Central memory CD8-positive, alpha-beta T cell (primary cell): ENCODE data around the gene NRXN3.

Experiments used
- ATAC-seq: fragments of 150-1000 bp; cut with Tn5 transposase; replicated peaks from 2 replicates; pipeline ENCODE4 v1.10.0; 2022; ENCODE audit warnings: mild to moderate bottlenecking, moderate FRiP score, moderate number of reproducible peaks; ENCODE audit not compliant: poor library complexity, severe bottlenecking; ENCODE audit errors: extremely low read depth
- DNase-seq, 2 donors: peaks; one replicate each; pipeline ENCODE4 v3.0.0; 2021; ENCODE audit warnings: low spot score in 2 of 2
- H3K27ac Mint-ChIP-seq: one replicate; pipeline ENCODE4 v1.8.0; 2022; ENCODE audit warnings: low read depth, mild to moderate bottlenecking, moderate library complexity, mixed read lengths
- H3K27me3 Mint-ChIP-seq: one replicate; pipeline ENCODE4 v1.8.0; 2022; ENCODE audit warnings: mixed read lengths
- H3K36me3 Mint-ChIP-seq: one replicate; pipeline ENCODE4 v1.8.0; 2022; ENCODE audit warnings: mild to moderate bottlenecking, moderate library complexity, mixed read lengths; ENCODE audit not compliant: insufficient read depth
- H3K4me1 Mint-ChIP-seq: one replicate; pipeline ENCODE4 v1.8.0; 2022; ENCODE audit warnings: mixed read lengths
- H3K4me3 Mint-ChIP-seq: one replicate; pipeline ENCODE4 v1.8.0; 2022; ENCODE audit warnings: mild to moderate bottlenecking, moderate library complexity, mixed read lengths
- H3K9me3 Mint-ChIP-seq: one replicate; pipeline ENCODE4 v1.8.0; 2022; ENCODE audit warnings: mixed read lengths

NRXN3 gene

GRCh38 chr14:79567306-79567705 lies 1397.1 kb downstream of the NRXN3 start:
- DNase-seq (no peak), ATAC-seq (no peak)
- Mint-ChIP-seq H3K27ac (no peak overlapping the region), H3K27me3 (no peaks in the 10 kb centered on the region), H3K9me3 (peaks cover 10% of the 10 kb centered on the region), H3K4me3 (no peak overlapping the region), H3K4me1 (no peaks in the 10 kb centered on the region), H3K36me3 (no peaks in the 10 kb centered on the region)

- Mint-ChIP-seq H3K27ac (no peak overlapping the region), H3K36me3 (no peaks in the 10 kb centered on the region), H3K4me3 (no peak overlapping the region), H3K4me1 (no peaks in the 10 kb centered on the region), H3K9me3 (peaks cover 16% of the 10 kb centered on the region), H3K27me3 (no peaks in the 10 kb centered on the region)
- DNase-seq (no peak), ATAC-seq (no peak)
Observed at GRCh38 chr14:79568594-79568993, 1398.4 kb downstream of the NRXN3 start.

- peaks cover 16% of the 10 kb centered on the region for H3K9me3 Mint-ChIP-seq
Observed at GRCh38 chr14:79569072-79569471, 1398.9 kb downstream of the NRXN3 start.

GRCh38 chr14:79570648-79571047 lies 1400.5 kb downstream of the NRXN3 start:
- no peak overlapping the region for H3K4me3 Mint-ChIP-seq
- H3K36me3 Mint-ChIP-seq, result no peaks in the 10 kb centered on the region
- H3K9me3 Mint-ChIP-seq, result peaks cover 16% of the 10 kb centered on the region
- DNase-seq (no peak), ATAC-seq (no peak)
- no peaks in the 10 kb centered on the region for H3K4me1 Mint-ChIP-seq
- H3K27me3 Mint-ChIP-seq, result no peaks in the 10 kb centered on the region
- H3K27ac Mint-ChIP-seq, result no peak overlapping the region

More at GRCh38 chr14:79569072-79569471, 1398.9 kb downstream of the NRXN3 start:
- Mint-ChIP-seq H3K4me1 (no peaks in the 10 kb centered on the region), H3K27me3 (no peaks in the 10 kb centered on the region), H3K27ac (no peak overlapping the region), H3K4me3 (no peak overlapping the region), H3K36me3 (no peaks in the 10 kb centered on the region)
- ATAC-seq (no peak), DNase-seq (no peak)

- H3K36me3 Mint-ChIP-seq, result no peaks in the 10 kb centered on the region
- no peak overlapping the region for H3K4me3 Mint-ChIP-seq
- ATAC-seq (no peak), DNase-seq (no peak)
- H3K27me3 Mint-ChIP-seq, result no peaks in the 10 kb centered on the region
- H3K27ac Mint-ChIP-seq, result no peak overlapping the region
- no peaks in the 10 kb centered on the region for H3K4me1 Mint-ChIP-seq
- peaks cover 16% of the 10 kb centered on the region for H3K9me3 Mint-ChIP-seq
Observed at GRCh38 chr14:79571366-79571765, 1401.2 kb downstream of the NRXN3 start.

GRCh38 chr14:79573486-79573885 lies 1403.3 kb downstream of the NRXN3 start:
- DNase-seq (no peak), ATAC-seq (no peak)
- Mint-ChIP-seq H3K9me3 (peaks cover 24% of the 10 kb centered on the region), H3K27me3 (no peaks in the 10 kb centered on the region), H3K4me3 (no peak overlapping the region), H3K4me1 (no peaks in the 10 kb centered on the region), H3K36me3 (no peaks in the 10 kb centered on the region), H3K27ac (no peak overlapping the region)

- Mint-ChIP-seq H3K4me1 (no peaks in the 10 kb centered on the region), H3K9me3 (peaks cover 21% of the 10 kb centered on the region), H3K36me3 (no peaks in the 10 kb centered on the region), H3K27me3 (no peaks in the 10 kb centered on the region), H3K27ac (no peak overlapping the region), H3K4me3 (no peak overlapping the region)
- ATAC-seq, result no peak
- no peak for DNase-seq
Observed at GRCh38 chr14:79575032-79575431, 1404.9 kb downstream of the NRXN3 start.

- Mint-ChIP-seq H3K4me3 (no peak overlapping the region), H3K27ac (no peak overlapping the region), H3K4me1 (no peaks in the 10 kb centered on the region), H3K36me3 (no peaks in the 10 kb centered on the region), H3K9me3 (peaks cover 23% of the 10 kb centered on the region), H3K27me3 (no peaks in the 10 kb centered on the region)
- ATAC-seq (no peak), DNase-seq (no peak)
Observed at GRCh38 chr14:79576424-79576823, 1406.3 kb downstream of the NRXN3 start.

- H3K4me1 Mint-ChIP-seq, result no peaks in the 10 kb centered on the region
- H3K4me3 Mint-ChIP-seq, result no peak overlapping the region
- H3K27me3 Mint-ChIP-seq, result no peaks in the 10 kb centered on the region
- ATAC-seq, result no peak
- H3K9me3 Mint-ChIP-seq, result peaks cover 17% of the 10 kb centered on the region
- no peak overlapping the region for H3K27ac Mint-ChIP-seq
- DNase-seq, result no peak
- no peaks in the 10 kb centered on the region for H3K36me3 Mint-ChIP-seq
Observed at GRCh38 chr14:79578470-79578869, 1408.3 kb downstream of the NRXN3 start.

- H3K4me3 Mint-ChIP-seq, result no peak overlapping the region
- no peaks in the 10 kb centered on the region for H3K36me3 Mint-ChIP-seq
- no peaks in the 10 kb centered on the region for H3K4me1 Mint-ChIP-seq
- no peak overlapping the region for H3K27ac Mint-ChIP-seq
- DNase-seq (no peak), ATAC-seq (no peak)
- H3K27me3 Mint-ChIP-seq, result no peaks in the 10 kb centered on the region
- H3K9me3 Mint-ChIP-seq, result peaks cover 17% of the 10 kb centered on the region
Observed at GRCh38 chr14:79580414-79580813, 1410.2 kb downstream of the NRXN3 start.

GRCh38 chr14:79580906-79581305 lies 1410.7 kb downstream of the NRXN3 start:
- no peak for ATAC-seq
- H3K4me3 Mint-ChIP-seq, result no peak overlapping the region
- H3K9me3 Mint-ChIP-seq, result peaks cover 17% of the 10 kb centered on the region
- no peaks in the 10 kb centered on the region for H3K4me1 Mint-ChIP-seq
- no peaks in the 10 kb centered on the region for H3K36me3 Mint-ChIP-seq
- DNase-seq, result no peak
- H3K27me3 Mint-ChIP-seq, result no peaks in the 10 kb centered on the region
- H3K27ac Mint-ChIP-seq, result no peak overlapping the region

- Mint-ChIP-seq H3K4me3 (no peak overlapping the region), H3K27me3 (no peaks in the 10 kb centered on the region), H3K9me3 (peaks cover 15% of the 10 kb centered on the region), H3K36me3 (no peaks in the 10 kb centered on the region), H3K27ac (no peak overlapping the region), H3K4me1 (no peaks in the 10 kb centered on the region)
- ATAC-seq (no peak), DNase-seq (no peak)
Observed at GRCh38 chr14:79581912-79582576, 1411.9 kb downstream of the NRXN3 start.

- H3K27me3 Mint-ChIP-seq, result no peaks in the 10 kb centered on the region
- H3K4me1 Mint-ChIP-seq, result no peaks in the 10 kb centered on the region
- no peak for DNase-seq
- no peak for ATAC-seq
- H3K9me3 Mint-ChIP-seq, result peaks cover 9% of the 10 kb centered on the region
- H3K4me3 Mint-ChIP-seq, result no peak overlapping the region
- no peak overlapping the region for H3K27ac Mint-ChIP-seq
- H3K36me3 Mint-ChIP-seq, result no peaks in the 10 kb centered on the region
Observed at GRCh38 chr14:79583738-79584408, 1413.7 kb downstream of the NRXN3 start.
